ENCODE results near the gene RGL1.

RGL1 gene

GRCh38 chr1:183891158-183891856 lies 86.4 kb downstream of the RGL1 start:
- Histone ChIP-seq H3K4me3 (no peak overlapping the region), H3K27ac (no peak overlapping the region), H3K9me3 (no peaks in the 10 kb centered on the region), H3K36me3 (peaks cover 0 to 24% (median 23%) of the 10 kb centered on the region in 3 donors), H3K27me3 (no peaks in the 10 kb centered on the region), H3K4me1 (peaks cover 0 to 20% (median 2%) of the 10 kb centered on the region in 4 donors)
- no peak for DNase-seq
- no peak for TF ChIP-seq CTCF (IDR thresholded peaks at IDR 0.05)
- intact Hi-C loops (cut with DNase I; ENCODE audit: low total_unique reads): no loop called here

GRCh38 chr1:183892351-183892793 lies 87.5 kb downstream of the RGL1 start:
- DNase-seq: no peak
- intact Hi-C loops (cut with DNase I; ENCODE audit: low total_unique reads): no loop called here
- Histone ChIP-seq H3K27ac (no peak overlapping the region), H3K36me3 (peaks cover 0 to 24% (median 24%) of the 10 kb centered on the region in 3 donors), H3K4me3 (no peak overlapping the region), H3K27me3 (no peaks in the 10 kb centered on the region), H3K9me3 (no peaks in the 10 kb centered on the region), H3K4me1 (peaks cover 0 to 10% (median 1%) of the 10 kb centered on the region in 4 donors)
- no peak for TF ChIP-seq CTCF (IDR thresholded peaks at IDR 0.05)

GRCh38 chr1:183893561-183894289 lies 88.8 kb downstream of the RGL1 start:
- intact Hi-C loops (cut with DNase I; ENCODE audit: low total_unique reads): no loop called here
- DNase-seq: no peak
- peaks cover 0 to 34% (median 28%) of the 10 kb centered on the region in 3 donors for H3K36me3 ChIP-seq
- H3K27ac ChIP-seq: no peak overlapping the region
- no peaks in the 10 kb centered on the region for H3K4me1 ChIP-seq
- H3K27me3 ChIP-seq: no peaks in the 10 kb centered on the region
- no peak for TF ChIP-seq CTCF (IDR thresholded peaks at IDR 0.05)
- H3K4me3 ChIP-seq: no peak overlapping the region
- no peaks in the 10 kb centered on the region for H3K9me3 ChIP-seq

GRCh38 chr1:183894290-183894565 lies 89.3 kb downstream of the RGL1 start:
- Histone ChIP-seq H3K4me1 (no peaks in the 10 kb centered on the region), H3K4me3 (no peak overlapping the region), H3K27ac (no peak overlapping the region), H3K36me3 (peaks cover 0 to 34% (median 28%) of the 10 kb centered on the region in 3 donors), H3K9me3 (no peaks in the 10 kb centered on the region), H3K27me3 (no peaks in the 10 kb centered on the region)
- no peak for DNase-seq
- intact Hi-C loops (cut with DNase I; ENCODE audit: low total_unique reads): no loop called here
- TF ChIP-seq CTCF (IDR thresholded peaks at IDR 0.05): no peak

- H3K4me1 ChIP-seq: no peaks in the 10 kb centered on the region
- H3K9me3 ChIP-seq: no peaks in the 10 kb centered on the region
- no peak overlapping the region for H3K27ac ChIP-seq
- DNase-seq: no peak
- no peaks in the 10 kb centered on the region for H3K27me3 ChIP-seq
- intact Hi-C loops (cut with DNase I; ENCODE audit: low total_unique reads): no loop called here
- no peak for TF ChIP-seq CTCF (IDR thresholded peaks at IDR 0.05)
- H3K4me3 ChIP-seq: no peak overlapping the region
- peaks cover 0 to 38% (median 29%) of the 10 kb centered on the region in 3 donors for H3K36me3 ChIP-seq
These were observed 91.6 kb downstream of the RGL1 start for GRCh38 chr1:183896466-183897048.

Measured in tibial artery (tissue), 4 donors.